ENCODE data around the gene SIX2. TPM values are rescaled to one million over a fixed set of nuclear protein-coding genes. Genes with fewer than 3 reads are reported as not detected.

Gene SIX2
- total RNA-seq, result 0.39 and 2.0 TPM in 2 replicates

GRCh38 chr2:45009303-45009927 lies at the start of gene SIX2:
TSS of gene SIX2 (minus strand) at chr2:45009452. CDS start at chr2:45009110, 342 bp downstream.

Other genes starting within 250 kb of the SIX2 start
- gene SIX3, start 67.8 kb downstream of the SIX2 start, total RNA-seq, result not detected in 2 replicates

All from placental epithelial cell (primary cell).